GM10248 (cell line): ENCODE data around the gene FABP7.
"Not testable (repeated sequence)": the region's sequence is repeated elsewhere in the genome, so short reads cannot be mapped to it uniquely, and the experiment has no call there.

Experiments
- CTCF ChIA-PET: fragments of 300-600 bp; sonication (Branson Sonifier 250); formaldehyde crosslinking; extraction: SDS; loops from one replicate; lab custom pipeline; 2021; ENCODE audit warnings: antibody characterized with exemption; lab: Yijun Ruan, JAX
- POLR2A ChIA-PET: fragments of 350-650 bp; sonication (Branson Sonifier 250); formaldehyde crosslinking; extraction: SDS; loops from one replicate; lab custom pipeline; 2020; ENCODE audit warnings: antibody characterized with exemption; lab: Yijun Ruan, JAX
- DNase-seq: peaks from one replicate; pipeline ENCODE4 v3.0.0; 2012; ENCODE audit errors: extremely low spot score
- TF ChIP-seq, protein P1 (sequence below): IDR thresholded peaks from 2 replicates; pipeline ENCODE4 v1.5.1; 2012; ENCODE audit warnings: mild to moderate bottlenecking, low read depth; ENCODE audit errors: extremely low read depth, missing control alignments, control extremely low read depth

FABP7 gene

DNA sequence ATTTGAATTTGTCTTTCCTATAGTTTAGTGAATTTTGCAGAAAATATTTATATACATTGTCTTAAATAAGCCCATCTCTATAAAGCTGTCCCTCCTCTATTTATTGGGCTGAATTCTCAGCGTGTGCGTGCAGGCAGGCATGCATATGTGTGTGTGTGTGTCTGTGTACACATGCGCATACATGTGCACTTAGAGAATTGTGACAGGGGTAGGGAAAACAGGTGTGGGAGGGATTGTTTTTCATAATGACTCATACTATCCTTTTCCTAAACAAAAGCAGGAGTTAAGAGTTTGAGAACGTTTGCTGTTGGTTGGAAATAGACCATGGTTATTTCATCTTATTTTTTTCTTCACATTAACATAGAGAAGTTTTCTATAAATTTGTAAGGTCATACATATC lies 43.4 kb upstream of the FABP7 start:
- TF ChIP-seq, protein P1, sequence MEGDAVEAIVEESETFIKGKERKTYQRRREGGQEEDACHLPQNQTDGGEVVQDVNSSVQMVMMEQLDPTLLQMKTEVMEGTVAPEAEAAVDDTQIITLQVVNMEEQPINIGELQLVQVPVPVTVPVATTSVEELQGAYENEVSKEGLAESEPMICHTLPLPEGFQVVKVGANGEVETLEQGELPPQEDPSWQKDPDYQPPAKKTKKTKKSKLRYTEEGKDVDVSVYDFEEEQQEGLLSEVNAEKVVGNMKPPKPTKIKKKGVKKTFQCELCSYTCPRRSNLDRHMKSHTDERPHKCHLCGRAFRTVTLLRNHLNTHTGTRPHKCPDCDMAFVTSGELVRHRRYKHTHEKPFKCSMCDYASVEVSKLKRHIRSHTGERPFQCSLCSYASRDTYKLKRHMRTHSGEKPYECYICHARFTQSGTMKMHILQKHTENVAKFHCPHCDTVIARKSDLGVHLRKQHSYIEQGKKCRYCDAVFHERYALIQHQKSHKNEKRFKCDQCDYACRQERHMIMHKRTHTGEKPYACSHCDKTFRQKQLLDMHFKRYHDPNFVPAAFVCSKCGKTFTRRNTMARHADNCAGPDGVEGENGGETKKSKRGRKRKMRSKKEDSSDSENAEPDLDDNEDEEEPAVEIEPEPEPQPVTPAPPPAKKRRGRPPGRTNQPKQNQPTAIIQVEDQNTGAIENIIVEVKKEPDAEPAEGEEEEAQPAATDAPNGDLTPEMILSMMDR: no peak
- ChIA-PET CTCF (interaction anchor here (1.0 kb wide), 1 partner anchor 103 kb away, joined by 4 read pairs; no protein-coding TSS in a partner anchor), POLR2A (no interaction called here)
- no peak for DNase-seq

GRCh38 chr6:122736616-122737015 lies 42.9 kb upstream of the FABP7 start:
- TF ChIP-seq, protein P1: no peak
- DNase-seq: no peak
- CTCF ChIA-PET: interaction anchor here (1.0 kb wide), 1 partner anchor 103 kb away, joined by 4 read pairs; no protein-coding TSS in a partner anchor
- POLR2A ChIA-PET: no interaction called here

DNA sequence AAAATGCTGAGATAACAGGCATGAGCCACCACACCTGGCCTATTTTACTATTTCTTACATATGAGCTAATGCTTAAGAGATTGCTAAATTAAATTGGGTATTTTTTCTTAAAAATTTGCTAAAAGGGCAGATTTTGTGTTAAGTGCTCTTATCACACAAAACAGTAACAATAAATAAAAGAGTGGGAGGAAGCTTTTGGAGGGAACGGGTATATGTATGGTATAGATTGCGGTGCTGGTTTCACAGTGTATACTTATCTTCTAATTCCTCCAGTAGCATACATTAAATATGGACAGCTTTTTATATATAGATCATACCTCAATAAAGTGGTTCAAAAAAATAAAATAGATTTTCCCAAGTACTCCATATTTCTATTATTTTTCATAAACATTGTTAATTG lies 39.4 kb upstream of the FABP7 start:
- DNase-seq: no peak
- POLR2A ChIA-PET: no interaction called here
- TF ChIP-seq, protein P1: no peak
- CTCF ChIA-PET: interaction anchor here (0.8 to 9.3 kb wide), 4 partner anchors 9 to 99 kb away, joined by 3 to 75 read pairs (median 10); no protein-coding TSS in a partner anchor

DNA sequence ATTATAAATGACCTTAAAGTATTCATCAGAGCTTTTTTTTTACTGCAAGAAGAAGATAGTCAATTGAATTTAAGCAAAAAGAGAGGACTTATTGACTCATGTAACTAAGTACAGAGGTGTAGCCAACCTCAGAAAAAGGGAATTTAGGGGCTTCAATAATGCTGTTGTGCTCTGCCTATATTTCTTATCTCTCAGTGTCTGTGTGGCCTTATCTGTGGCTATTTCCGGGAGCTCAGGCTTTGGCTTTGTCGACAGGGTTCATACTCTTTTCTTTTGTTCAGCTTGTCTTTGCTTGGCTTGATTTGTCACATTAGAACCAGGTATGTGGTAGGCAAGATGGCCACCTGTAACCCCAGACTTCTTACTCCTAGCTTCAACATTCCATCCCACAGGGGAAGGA lies 38.6 kb upstream of the FABP7 start:
- TF ChIP-seq, protein P1: no peak
- ChIA-PET CTCF (interaction anchor here (1.5 to 9.3 kb wide), 3 partner anchors 10 to 98 kb away, joined by 3 to 75 read pairs (median 15); no protein-coding TSS in a partner anchor), POLR2A (no interaction called here)
- DNase-seq: no peak

- DNase-seq, POLR2A ChIA-PET: not testable (repeated sequence)
- CTCF ChIA-PET: interaction anchor here (0.9 to 9.3 kb wide), 6 partner anchors 9 to 95 kb away, joined by 3 to 75 read pairs (median 8); no protein-coding TSS in a partner anchor
These were observed 35.3 kb upstream of the FABP7 start for GRCh38 chr6:122744247-122744646.

DNA sequence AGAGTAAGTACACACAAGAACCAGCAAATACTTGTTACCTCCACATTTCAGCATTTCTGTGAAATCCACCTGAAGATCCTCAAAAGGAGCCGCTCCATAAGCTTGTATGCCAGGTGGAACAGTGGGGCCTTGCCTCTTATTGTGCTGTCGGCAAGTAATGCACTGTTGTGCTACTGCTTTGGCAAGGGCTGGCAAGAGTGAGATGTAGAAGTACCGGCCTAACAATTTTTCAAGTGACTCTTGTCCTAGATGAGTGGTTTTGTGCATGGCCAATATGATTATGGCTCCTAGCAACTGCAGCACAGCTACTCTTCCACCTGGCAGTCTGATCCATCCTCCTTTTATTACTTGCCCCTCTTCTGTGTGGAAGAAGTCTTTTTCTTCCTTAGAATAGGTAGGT lies 34.7 kb upstream of the FABP7 start:
- POLR2A ChIA-PET, DNase-seq: not testable (repeated sequence)
- CTCF ChIA-PET: interaction anchor here (0.9 to 9.3 kb wide), 8 partner anchors 8 to 94 kb away, joined by 3 to 75 read pairs (median 5); no protein-coding TSS in a partner anchor

DNA sequence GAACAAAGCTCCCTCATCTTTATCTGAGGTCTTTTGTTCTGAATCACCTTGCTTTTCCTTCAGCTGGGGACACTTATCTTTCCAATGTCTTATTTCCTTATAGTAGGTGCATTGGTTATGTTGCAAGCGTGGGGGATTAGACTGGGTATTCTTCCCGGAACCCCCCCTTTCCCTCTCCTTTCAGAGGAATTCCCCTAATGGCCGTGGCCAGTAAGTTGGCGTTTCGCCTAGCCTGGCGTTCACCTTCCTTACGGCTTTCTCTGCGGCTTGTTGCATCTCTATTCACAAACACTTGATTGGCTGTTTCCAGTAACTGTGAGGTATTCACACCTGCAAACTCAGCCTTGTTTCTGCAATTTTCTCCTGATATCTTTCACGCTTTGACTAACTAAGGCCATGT lies 32.8 kb upstream of the FABP7 start:
- TF ChIP-seq, protein P1: no peak
- no peak for DNase-seq
- ChIA-PET CTCF (interaction anchor here (1.2 to 9.3 kb wide), 3 partner anchors 16 to 104 kb away, joined by 3 to 75 read pairs (median 26); no protein-coding TSS in a partner anchor), POLR2A (no interaction called here)

- DNase-seq: no peak
- ChIA-PET POLR2A (interaction anchor here (0.6 kb wide), 1 partner anchor 378 kb away, joined by 3 read pairs; no protein-coding TSS in a partner anchor), CTCF (interaction anchor here (2.5 kb wide), 1 partner anchor 91 kb away, joined by 12 read pairs; no protein-coding TSS in a partner anchor)
- TF ChIP-seq, protein P1: no peak
These were observed 31.9 kb upstream of the FABP7 start for GRCh38 chr6:122747573-122747972.

GRCh38 chr6:122748945-122749344 lies 30.6 kb upstream of the FABP7 start:
- DNase-seq, POLR2A ChIA-PET: not testable (repeated sequence)
- CTCF ChIA-PET: interaction anchor here (2.5 kb wide), 1 partner anchor 90 kb away, joined by 12 read pairs; no protein-coding TSS in a partner anchor
